ENCODE results near the gene DARS1.
"Not testable (repeated sequence)": the region's sequence is repeated elsewhere in the genome, so short reads cannot be mapped to it uniquely, and the experiment has no call there.

The DARS1 gene

DNA sequence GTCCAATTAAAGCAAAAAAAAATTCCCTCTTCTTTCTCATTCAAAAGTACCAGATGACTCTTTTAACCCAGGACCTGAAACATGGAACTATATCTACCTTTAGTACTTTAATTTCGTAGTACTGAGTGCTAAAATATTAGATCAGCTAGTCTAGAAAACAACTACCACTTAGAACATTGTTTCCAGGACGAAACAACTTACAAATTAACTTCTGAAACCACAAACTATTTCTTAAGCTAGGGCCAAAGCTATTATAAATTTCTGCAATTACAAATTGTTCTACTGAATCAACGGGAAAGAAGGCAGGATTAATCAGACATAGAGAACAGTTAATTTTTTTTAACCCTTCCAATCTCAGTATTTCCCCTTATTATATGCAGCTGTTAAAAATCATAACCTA is 39.9 kb downstream of the DARS1 start:
- DNase-seq (ENCODE audit: low read depth) = no peak

DNA sequence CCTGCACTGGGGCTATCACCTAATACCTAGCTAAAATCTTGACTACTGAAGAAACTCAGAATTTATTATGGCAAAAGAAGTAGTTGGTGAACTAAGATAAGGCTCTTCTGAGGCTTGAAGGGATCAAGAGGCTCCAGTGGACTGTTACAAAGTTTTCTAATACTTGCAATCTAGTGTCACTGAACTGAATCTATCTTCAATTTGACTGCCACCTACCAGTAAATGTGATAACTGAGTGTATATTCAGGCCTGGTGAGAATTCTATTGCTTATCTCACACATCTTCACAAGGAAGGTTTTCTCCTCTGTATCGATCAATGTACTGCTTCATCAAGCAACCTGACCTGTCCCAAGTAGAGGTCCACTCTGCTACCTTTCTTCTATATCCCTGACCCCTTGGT is 40.8 kb downstream of the DARS1 start:
- DNase-seq (ENCODE audit: low read depth) = no peak

DNA sequence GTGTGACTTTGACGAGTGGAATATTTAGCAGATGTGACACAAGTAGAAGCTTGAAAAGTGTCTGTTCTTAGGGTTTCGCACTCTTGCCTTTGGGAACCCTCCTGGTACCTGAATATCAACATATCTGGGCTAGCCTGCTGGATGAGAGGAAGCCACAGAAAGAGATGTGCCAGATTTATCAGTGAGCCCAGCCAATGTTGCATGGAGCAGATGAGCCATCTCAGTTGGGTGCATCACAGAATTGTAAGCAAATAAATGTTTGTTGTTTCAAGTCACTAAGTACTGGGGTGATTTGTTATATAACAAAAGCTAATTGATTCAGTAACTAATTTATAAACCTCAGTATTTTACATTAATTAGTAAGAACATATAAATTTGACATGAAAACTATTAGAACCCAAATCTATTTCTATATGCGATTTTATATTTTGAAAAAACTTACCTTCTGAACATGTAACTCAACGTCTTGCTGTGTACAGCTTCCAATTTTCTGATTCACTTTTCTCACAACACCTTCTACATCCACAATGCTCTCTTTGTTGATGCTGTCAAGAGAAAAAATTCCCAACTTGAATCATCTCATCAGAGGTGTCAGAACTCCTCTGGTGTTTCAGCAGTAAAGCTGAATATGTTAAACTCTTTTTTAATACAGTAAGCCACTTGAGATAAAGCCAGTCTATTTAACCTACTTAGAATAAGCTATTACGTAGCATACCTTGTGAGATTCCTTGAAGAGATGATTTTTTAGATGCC is 42.3 kb downstream of the DARS1 start:
- no peak for DNase-seq (ENCODE audit: low read depth)

DNA sequence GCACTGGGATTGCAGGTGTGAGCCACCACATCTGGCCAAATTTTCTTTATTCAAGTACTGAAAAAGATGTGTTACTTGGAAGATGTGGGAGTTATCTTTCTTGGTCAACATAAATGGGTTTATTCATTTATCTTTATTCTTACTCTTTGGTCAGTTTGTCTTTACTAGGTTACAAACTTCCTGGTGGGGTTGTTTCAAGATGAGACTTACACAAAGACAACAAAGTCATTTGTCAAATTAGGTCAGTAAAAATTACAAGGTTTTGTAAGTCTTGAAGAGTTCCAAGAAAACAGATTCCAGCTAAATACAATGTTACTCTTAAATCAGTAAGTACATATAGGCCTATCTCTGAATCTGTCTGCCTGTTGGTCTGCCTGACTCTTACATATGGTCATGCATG is 48.9 kb downstream of the DARS1 start:
- no peak for DNase-seq (ENCODE audit: low read depth)

DNA sequence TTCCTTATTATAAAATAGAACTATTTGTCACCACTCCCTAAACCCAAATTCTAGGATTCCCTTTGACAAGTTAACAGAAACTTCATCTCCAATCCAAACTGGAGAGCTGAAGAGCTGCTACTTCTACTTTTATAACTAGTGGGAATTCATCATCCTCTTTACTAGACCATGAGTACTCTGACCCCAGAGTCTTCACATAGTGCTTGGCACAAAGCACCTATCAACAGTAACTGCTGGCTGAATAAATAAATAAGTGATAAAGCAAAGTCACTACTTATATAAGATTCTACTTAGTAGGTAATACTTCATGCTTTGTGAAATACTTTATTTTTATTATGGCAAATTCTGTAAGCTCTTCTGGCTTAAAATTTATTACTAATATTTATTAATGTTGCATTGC is 49.5 kb downstream of the DARS1 start:
- DNase-seq (ENCODE audit: low read depth) = no peak

DNA sequence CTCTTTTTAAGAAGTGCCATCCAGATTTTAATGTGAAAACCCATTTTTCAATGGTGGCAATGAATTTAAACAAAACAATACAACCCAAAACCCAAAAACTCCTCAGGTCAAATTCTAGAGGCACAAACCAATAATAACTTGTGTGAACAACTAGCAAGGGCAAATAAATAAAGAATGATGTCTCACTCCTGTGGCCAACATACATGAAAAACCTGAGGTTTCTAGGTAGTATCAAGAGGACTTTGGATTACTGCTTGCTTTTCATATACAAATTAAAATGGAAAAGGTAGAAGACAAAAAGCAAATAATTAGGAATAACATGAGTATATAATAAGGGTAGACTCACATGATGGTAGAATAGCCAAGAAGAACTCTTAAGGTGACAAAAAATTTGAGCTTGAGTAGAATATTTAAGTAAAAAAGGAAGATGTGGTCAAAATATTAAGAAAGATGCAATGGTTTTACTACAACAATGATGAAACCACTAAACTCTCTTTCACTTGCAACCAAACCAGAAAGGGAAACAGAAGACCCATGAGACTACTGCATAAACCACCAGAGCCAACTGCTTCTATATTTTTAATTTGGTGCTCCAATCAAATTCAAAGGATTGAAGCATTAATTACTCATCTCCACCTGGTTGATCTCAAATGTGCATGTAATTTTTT is 53.5 kb downstream of the DARS1 start:
- no peak for DNase-seq (ENCODE audit: low read depth)

DNA sequence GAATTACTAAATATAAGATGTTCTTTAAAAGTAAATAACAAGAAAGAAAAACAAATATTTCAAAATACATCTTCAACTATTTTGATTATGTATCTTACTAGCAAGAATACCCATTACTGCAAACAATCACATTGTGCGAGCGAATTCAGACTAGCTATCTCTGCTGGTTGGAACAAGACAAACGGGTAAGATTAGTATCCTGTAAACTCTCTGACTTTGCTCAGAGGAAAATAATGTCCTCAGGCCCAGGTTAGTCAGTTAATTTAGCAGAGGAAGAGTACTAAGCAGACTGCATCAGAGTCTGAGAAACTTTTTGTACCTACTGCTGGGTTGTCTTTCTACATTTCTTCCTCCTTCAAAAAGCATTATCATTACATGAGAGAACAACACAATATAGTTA is 58.8 kb downstream of the DARS1 start:
- DNase-seq (ENCODE audit: low read depth) = no peak

DNA sequence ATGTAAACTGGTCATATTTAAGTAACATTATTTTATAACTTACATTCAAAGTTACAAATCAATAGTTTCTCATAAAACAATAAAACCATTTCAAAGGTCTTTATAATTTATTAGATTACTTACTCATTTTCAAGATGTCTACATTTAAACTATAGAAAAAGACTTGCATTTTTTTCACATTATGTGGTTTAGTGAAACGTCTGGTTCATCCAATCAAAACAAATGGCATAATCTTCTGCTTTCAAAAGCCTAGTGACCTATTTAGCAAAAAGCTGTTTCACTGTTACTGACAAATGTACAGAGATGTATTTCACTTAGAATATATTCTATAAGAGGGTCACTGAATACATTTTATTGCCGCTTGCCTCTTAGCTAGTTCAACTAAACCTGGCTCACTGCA is 59.9 kb downstream of the DARS1 start:
- peak; percentile 60 for DNase-seq (ENCODE audit: low read depth)

DNA sequence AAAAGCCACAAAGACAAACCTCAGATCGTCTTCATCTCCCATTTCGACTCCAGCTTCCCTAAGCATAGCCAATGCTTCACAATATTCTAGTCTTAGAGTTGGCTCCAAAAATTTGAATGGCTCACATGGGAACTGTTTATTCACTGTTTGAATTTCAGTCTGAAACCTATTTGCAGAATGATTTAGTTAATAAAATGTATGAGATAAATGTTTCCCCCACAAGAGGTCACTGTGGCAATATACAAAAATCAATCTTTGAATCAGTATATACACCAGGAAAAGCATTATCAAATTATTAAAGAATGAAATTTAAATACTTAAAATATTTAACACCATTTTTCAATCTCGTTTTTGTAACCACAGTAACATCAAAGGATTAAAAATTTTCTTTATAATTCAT is 69.2 kb downstream of the DARS1 start:
- DNase-seq (ENCODE audit: low read depth) = peak; percentile 10

DNA sequence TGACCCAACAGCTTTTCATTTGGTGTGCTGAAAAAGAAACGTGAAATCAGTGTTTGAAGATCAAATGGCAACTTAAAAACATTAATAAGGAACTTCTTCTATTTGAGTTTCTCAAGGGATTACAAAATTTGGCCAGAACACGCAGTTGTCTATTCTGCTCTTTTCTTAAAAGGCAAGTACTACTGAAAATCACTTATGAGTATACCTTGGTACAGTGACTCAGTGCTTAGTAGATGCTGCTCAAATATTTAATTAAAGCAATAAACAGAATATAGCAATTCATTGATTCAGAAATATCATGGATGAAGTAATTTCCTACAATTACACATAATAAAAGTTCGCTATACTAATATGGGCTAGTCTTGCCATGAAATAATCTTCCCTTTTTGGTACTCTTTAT is 70.9 kb downstream of the DARS1 start:
- no peak for DNase-seq (ENCODE audit: low read depth)

DNA sequence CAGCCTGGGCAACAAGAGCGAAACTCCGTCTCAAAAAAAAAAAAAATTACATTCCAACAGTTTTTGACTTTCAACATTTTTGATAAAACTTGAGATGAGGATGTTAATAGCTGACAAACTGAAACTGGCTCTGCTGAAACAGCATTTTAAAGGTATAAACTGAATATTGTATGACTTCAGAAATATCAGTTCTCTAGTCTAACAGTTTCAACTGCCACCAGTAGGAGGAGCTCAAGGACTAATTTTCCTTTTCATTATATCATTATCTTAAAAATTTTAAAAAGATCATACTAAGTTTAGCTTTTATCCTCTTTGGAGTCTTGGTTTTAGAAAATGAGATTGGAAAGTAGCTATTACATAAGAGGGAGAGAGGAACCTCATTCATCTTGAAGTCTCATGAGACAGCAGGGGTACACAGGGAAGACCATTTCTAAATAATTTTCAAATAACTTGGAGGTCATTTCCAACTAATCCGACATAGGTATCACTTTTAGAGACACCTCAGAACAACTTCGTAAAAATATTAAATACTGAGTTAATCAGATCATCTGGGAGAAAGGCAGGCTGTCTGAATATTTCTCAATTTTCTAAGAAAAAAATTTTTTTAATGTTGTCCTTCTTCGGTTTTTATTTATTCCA is 71.6 kb downstream of the DARS1 start:
- DNase-seq (ENCODE audit: low read depth) = peak; percentile 10

DNA sequence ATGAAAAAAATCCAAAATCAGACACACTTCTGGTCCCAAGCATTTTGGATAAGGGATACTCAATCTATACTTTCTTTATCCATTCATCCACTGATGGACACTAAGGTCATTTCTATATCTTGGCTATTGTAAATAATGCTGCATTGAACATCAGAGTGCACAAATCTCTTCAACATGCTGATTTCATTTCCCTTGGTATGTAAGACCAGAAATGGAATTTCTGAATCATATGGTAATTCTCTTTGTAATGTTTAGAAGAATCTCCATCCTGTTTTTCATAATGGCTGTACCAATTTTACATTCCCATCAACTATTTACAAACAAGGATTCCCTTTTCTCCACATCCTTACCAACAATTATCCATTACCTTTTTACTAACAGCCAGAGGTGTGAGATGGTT is 75.5 kb downstream of the DARS1 start:
- peak; percentile 34 for DNase-seq (ENCODE audit: low read depth)

DNA sequence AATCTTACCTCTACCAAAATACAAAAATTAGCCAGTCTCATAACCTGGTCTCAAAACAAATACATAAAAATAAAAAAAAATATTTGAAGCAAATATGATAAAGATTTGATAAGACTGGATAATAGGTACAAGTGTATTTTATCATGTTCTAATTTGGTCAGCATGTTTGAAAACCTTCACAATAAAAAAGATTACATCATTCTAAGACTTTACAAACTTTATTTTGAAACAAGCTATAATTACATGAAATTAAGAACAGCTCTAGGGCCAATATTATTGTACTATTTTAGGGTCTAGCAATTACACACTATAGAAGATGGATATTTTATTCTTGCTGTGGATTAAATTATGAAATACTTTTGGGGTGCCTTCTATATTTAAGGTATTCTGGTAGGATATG is 79.7 kb downstream of the DARS1 start:
- DNase-seq (ENCODE audit: low read depth) = no peak

DNA sequence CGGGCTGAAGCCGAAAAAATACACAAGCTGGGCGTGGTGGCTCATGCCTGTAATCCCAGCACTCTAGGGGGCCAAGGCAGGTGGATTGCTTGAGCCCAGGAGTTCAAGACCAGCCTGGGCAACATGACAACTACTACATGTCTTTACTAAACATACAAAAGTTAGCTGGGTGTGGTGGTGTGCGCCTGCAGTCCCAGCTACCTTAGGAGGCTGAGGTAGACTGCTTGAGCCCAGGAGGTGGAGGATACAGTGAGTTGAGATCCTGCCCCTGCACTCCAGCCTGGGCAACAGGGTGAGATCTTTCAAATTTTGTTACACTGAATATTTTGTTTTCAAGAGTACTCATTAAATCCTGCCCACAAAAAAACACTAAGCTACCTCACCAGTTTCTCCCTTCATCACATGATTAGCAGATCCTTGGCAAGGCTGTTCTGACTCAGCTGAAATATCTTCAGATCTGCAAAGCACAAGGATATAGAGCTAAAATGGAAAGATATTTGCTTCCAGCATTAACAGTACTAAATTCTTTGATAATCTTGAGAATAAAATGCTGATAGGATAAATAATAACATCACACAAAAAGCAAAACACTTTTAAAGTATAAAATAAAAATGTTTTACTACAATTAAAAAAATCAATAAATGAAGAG is 81.0 kb downstream of the DARS1 start:
- DNase-seq (ENCODE audit: low read depth) = peak; percentile 48

DNA sequence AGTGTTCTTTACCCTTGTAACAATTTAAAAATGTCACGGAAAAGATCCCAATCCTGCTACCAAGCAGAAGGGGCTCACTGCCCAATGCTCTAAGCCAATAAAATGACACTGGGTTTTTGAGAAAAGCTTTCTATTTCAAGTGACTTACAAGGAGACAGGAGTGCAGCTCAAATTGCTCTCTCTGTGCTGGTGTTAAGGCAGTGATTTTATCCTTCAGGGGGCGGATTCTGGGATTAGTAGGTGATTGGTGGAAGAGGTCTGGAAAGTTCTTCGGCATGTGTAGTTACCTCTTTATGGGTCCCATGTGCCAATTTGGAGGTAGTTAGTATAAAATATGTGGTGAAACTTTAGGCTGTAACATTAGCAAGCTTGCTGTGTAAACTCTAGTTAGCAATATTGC is 81.8 kb downstream of the DARS1 start:
- DNase-seq (ENCODE audit: low read depth) = no peak

DNA sequence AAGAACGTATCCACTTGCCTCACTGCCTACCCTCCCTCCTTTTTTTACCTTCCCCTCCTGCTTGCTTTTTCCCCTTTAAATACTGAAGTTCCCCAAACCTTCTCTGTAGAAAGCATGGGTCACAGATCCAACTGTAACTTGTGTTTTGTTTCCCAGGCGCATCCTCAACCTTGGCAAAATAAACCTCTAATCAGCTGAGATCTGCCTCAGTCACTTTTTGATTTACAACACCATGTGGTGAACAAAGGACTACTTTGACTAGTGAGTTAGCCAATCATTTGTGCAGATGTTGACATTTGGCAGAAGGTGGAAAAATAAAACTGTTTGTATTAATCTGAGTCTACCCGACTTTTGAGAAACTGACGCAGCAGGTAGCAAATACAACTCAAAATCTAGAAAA is 85.9 kb downstream of the DARS1 start:
- DNase-seq (ENCODE audit: low read depth) = no peak

DNA sequence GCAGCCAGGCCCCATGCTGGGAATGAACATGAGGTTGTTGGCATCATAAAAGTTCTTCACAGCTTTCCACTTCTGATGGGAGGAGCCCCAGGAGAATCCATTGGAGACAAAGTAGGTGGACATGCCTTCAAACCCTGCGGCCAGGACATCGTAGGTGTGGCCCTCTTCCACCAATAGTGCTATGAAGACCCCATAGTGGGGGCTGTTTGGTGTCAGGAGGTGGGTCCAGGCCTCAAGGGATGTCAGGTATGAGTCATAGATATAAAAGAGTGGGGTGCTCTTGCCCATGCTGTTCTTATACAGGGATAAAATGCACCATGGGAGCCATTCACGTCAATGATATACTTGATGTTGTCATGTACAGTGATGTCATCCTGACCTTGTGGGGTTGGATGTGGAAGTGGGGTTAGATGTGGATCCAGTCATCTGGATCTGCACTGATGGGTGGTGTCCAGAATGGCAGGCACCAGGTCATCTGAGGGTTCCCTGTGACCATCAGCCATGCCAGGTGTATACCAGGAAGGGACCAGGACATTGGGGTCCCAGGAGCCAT is 87.1 kb downstream of the DARS1 start:
- no peak for DNase-seq (ENCODE audit: low read depth)

DNA sequence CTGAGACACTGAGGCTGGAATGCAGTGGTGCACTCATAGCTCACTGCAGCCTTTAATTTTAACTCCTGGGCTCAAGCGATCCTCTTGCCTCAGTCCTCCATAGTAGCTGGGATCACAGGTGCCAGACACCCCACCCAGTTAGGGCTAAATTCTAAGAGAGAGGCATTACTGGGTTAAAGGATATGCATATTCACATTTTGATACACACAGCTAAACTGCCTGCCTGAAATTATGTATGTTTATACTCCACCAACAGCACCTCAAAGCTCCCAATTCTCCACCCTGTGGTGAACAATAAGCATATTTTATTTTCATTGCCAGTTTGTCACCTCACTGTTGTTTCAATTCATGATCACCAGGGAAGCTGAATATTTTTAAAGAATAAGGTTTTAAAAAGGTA is 90.5 kb downstream of the DARS1 start:
- no peak for DNase-seq (ENCODE audit: low read depth)

DNA sequence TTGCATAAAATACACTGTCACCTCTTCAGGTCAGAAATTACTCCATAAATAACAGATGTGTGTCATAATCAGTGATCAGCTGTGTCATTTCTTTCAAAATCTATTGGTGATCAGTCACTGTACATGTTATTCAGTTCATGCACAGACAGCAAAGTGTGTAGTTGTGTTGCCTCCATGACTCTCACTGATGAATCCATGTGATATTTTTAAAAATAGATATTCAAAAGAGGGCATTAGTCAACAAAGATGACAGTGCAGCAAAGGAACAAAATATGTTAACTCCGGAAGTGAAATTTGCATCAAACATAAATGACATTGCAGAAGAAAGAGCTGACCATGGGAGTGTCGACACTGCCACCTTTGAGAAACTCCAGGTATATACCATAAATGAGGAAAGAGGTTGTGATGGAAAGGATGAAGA is 92.0 kb downstream of the DARS1 start:
- no peak for DNase-seq (ENCODE audit: low read depth)

DNA sequence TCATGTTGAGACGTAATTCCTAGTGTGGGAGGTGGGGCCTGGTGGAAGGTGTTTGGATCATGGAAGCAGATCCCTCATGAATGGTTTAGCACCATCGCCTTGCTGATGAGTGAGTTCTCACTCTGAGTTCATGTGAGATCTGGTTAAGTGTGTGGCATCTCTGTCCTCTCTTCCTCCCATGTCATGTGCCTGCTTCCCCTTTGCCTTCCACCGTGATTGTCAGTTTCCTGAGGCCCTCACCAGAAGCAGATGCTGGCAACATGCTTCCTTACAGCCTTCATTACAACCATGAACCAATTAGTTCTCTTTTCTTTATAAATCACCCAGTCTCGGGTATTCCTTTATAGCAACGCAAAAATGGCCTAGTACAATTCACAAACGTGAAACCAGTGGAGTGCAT is 94.6 kb downstream of the DARS1 start:
- no peak for DNase-seq (ENCODE audit: low read depth)

DNA sequence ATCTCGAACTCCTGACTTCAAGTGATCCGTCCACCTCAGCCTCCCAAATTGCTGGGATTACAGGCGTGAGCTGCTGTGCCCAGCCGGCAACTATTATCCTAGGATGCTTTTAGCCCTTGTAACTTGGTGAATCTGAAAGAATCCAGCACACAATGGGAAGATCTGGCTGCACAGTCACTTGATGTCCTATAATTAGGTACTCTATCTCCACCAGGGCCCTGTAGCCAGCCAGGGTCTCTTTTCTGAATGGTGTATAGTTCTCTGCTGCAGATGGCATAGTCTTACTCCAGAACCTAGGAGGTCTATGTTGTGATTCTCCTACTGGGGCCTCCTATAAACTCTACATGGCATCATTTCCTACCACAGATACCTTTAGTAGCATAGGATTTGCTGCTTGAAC is 95.3 kb downstream of the DARS1 start:
- DNase-seq (ENCODE audit: low read depth) = no peak

DNA sequence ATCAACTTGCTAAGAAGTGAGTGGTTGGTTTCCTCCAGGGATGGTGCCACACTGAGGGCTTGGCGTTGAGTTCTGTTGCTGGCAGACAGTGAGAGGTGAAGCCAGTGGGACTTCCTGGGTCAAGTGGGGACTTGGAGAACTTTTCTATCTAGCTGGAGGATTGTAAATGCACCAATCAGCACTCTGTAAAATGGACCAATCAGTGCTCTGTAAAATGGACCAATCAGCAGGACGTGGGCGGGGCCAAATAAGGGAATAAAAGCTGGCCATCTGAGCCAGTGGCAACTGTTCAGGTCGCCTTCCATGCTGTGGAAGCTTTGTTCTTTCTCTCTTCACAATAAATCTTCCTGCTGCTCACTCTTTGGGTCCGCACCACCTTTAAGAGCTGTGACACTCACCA is 96.8 kb downstream of the DARS1 start:
- DNase-seq (ENCODE audit: low read depth) = not testable (repeated sequence)

DNA sequence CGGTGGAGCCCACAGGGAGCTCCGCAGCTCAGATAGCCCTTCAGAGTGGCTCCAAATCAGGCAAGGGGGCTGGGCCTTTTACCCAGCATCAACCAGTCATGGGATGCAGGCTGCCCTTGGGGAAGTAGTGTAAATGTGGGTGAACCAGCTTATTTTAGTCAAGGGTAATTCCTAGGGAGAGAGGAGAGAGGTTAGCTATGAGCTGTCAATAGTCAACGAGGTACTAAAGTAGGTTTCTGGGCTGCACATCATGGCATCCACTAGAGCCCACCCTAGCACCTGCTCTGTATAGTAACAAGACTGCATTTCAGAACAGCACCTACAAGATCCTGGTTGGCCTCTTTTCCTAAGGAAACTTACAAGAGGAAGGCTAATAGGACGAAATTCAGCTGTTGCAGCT is 99.7 kb downstream of the DARS1 start:
- no peak for DNase-seq (ENCODE audit: low read depth)

All from non-pigmented ciliary epithelial cell (primary cell).